Activated CD4-positive, alpha-beta memory T cell treated with anti-CD3 and anti-CD28 coated beads for 36 hours (primary cell): ENCODE measurements around the gene IQGAP2. TPM values are rescaled to one million over a fixed set of nuclear protein-coding genes. Genes with fewer than 3 reads are reported as not detected.

Experiments used
- CTCF ChIA-PET: fragments of 350-600 bp; sonication (Branson Sonifier 250); formaldehyde crosslinking; loops from one replicate; lab custom pipeline; 2021; ENCODE audit warnings: antibody characterized with exemption, inconsistent platforms; lab: Charles Lee
- POLR2A ChIA-PET: fragments of 350-600 bp; sonication (Branson Sonifier 250); formaldehyde crosslinking; loops from one replicate; lab custom pipeline; 2021; ENCODE audit warnings: antibody characterized with exemption; lab: Charles Lee
- DNase-seq: peaks from one replicate; pipeline ENCODE4 v3.0.0-alpha.2; 2020
- H3K27ac Mint-ChIP-seq: one replicate; pipeline ENCODE4 v1.8.0; 2021; ENCODE audit warnings: mixed read lengths
- H3K27me3 Mint-ChIP-seq: one replicate; pipeline ENCODE4 v1.8.0; 2021; ENCODE audit warnings: mixed read lengths
- H3K36me3 Mint-ChIP-seq: one replicate; pipeline ENCODE4 v1.8.0; 2021; ENCODE audit warnings: mixed read lengths
- H3K4me1 Mint-ChIP-seq: one replicate; pipeline ENCODE4 v1.8.0; 2021; ENCODE audit warnings: low read depth, mixed read lengths
- H3K4me3 Mint-ChIP-seq: one replicate; pipeline ENCODE4 v1.8.0; 2021; ENCODE audit warnings: mild to moderate bottlenecking, mixed read lengths
- H3K9me3 Mint-ChIP-seq: one replicate; pipeline ENCODE4 v1.8.0; 2021; ENCODE audit warnings: mixed read lengths
- intact Hi-C: fragments of 100-400 bp; cut with micrococcal nuclease; formaldehyde crosslinking; loops from one replicate; pipeline ENCODE4 v1.15.1; 2023
- total RNA-seq, 2 experiments: library from RNA; stranded (reverse); gene quantifications; one replicate each; pipeline ENCODE4 v1.2.3, GENCODE V29; 2021

Gene IQGAP2
- total RNA-seq, 2 experiments from 2014 or later = 92.7 to 93.0 TPM

DNA sequence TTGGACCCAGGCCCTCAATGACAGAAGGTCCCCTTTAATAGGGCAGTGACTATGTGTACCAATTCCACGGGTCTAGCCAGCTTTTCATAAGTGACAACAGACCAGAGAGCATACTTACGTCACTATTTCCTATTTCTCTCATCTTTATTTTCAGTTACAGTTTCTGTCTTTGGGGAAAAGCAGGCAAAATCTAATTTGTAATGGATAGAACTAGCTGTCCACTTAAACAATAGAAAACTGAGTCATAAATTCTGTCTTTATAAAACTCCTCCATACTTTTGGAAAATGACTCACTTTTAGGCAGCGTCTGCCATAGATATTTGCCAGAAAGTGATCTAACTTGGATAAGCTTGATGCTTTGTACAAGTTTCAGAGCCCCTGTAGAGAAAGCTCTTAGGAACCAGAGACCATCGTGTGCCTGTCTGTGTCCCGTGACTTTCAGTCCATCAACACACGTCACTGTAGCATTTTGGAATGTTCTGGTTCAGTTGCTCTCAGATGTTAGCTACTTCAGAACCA lies 118.2 kb downstream of the IQGAP2 start:
- DNase-seq = no peak
- Mint-ChIP-seq H3K36me3 (peaks cover 5% of the 10 kb centered on the region), H3K4me3 (peak overlapping the region; percentile 30), H3K4me1 (peaks cover 83% of the 10 kb centered on the region), H3K27me3 (no peaks in the 10 kb centered on the region), H3K27ac (peak overlapping the region; percentile 91), H3K9me3 (peaks cover 6% of the 10 kb centered on the region)
- CTCF ChIA-PET = interaction anchor here (0.5 to 2.7 kb wide), 8 partner anchors 10 to 117 kb away, joined by 3 to 19 read pairs (median 3); no protein-coding TSS in a partner anchor
- intact Hi-C loops = loop anchor here (1.0 to 5.0 kb wide), 7 partner anchors 8 to 1889 kb away; no protein-coding TSS in a partner anchor
- POLR2A ChIA-PET = interaction anchor here (0.6 to 3.3 kb wide), 7 partner anchors 9 to 119 kb away, joined by 3 to 19 read pairs (median 4); partner anchors contain the start of gene IQGAP2

DNA sequence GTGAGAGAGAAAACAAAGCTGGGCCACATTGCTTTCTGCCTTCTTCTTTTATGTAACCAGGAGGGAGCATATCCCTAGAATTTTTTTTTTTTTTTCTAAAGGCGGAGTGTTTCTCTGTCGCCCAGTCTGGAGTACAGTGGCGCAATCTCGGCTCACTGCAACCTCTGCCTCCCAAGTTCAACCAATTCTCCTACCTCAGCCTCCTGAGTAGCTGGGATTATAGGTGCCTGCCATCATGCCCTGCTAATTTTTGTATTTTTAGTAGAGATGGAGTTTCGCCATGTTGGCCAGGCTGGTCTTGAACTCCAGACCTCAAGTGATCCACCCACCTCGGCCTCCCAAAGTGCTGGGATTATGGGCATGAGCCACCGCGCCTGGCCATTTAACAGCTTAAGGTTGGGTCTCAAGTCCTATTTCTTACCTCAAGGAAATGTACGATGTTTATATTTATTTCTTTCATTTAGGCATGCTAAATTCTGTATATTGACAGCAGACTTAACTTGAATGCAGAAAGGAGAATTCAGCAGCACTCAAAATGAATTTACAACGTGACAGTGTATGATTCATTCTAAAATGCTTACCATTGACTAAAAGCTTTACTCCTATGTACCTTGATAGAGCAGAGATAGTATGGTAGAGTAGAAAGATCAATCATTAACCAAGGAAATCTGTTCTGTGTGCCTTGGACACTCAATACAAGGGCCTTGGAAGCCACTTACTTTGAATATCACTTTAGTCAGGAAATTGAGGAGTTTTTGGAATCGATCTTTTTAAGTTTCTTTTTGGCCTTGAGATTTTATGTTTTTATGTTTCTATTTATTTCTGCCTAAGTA lies 119.2 kb downstream of the IQGAP2 start:
- Mint-ChIP-seq H3K9me3 (peaks cover 6% of the 10 kb centered on the region), H3K27ac (peak overlapping the region; percentile 91), H3K4me3 (no peak overlapping the region), H3K27me3 (no peaks in the 10 kb centered on the region), H3K4me1 (peaks cover 83% of the 10 kb centered on the region), H3K36me3 (peaks cover 5% of the 10 kb centered on the region)
- intact Hi-C loops = loop anchor here (5.0 kb wide), 1 partner anchor 1890 kb away; no protein-coding TSS in a partner anchor
- POLR2A ChIA-PET = interaction anchor here (1.0 to 3.3 kb wide), 5 partner anchors 8 to 119 kb away, joined by 3 to 19 read pairs (median 4); partner anchors contain the start of gene IQGAP2
- DNase-seq = no peak
- CTCF ChIA-PET = interaction anchor here (0.5 to 2.7 kb wide), 7 partner anchors 19 to 118 kb away, joined by 3 to 19 read pairs (median 3); no protein-coding TSS in a partner anchor

- H3K36me3 Mint-ChIP-seq = no peaks in the 10 kb centered on the region
- peaks cover 93% of the 10 kb centered on the region for H3K4me1 Mint-ChIP-seq
- no peaks in the 10 kb centered on the region for H3K27me3 Mint-ChIP-seq
- H3K9me3 Mint-ChIP-seq = no peaks in the 10 kb centered on the region
- POLR2A ChIA-PET = no interaction called here
- intact Hi-C loops = loop anchor here (5.0 kb wide), 1 partner anchor 1892 kb away; no protein-coding TSS in a partner anchor
- CTCF ChIA-PET = interaction anchor here (0.8 to 0.9 kb wide), 3 partner anchors 18 to 20 kb away, joined by 3 to 6 read pairs (median 4); no protein-coding TSS in a partner anchor
- no peak for DNase-seq
- H3K27ac Mint-ChIP-seq = no peak overlapping the region
- H3K4me3 Mint-ChIP-seq = no peak overlapping the region
These were observed 121.2 kb downstream of the IQGAP2 start for GRCh38 chr5:76524101-76524835.

GRCh38 chr5:76524868-76525267 lies 121.8 kb downstream of the IQGAP2 start:
- ChIA-PET POLR2A (interaction anchor here (0.7 kb wide), 1 partner anchor 122 kb away, joined by 3 read pairs; the partner anchor contains the start of gene IQGAP2), CTCF (interaction anchor here (0.8 kb wide), 1 partner anchor 18 kb away, joined by 6 read pairs; no protein-coding TSS in a partner anchor)
- intact Hi-C loops = loop anchor here (5.0 kb wide), 1 partner anchor 1893 kb away; no protein-coding TSS in a partner anchor

DNA sequence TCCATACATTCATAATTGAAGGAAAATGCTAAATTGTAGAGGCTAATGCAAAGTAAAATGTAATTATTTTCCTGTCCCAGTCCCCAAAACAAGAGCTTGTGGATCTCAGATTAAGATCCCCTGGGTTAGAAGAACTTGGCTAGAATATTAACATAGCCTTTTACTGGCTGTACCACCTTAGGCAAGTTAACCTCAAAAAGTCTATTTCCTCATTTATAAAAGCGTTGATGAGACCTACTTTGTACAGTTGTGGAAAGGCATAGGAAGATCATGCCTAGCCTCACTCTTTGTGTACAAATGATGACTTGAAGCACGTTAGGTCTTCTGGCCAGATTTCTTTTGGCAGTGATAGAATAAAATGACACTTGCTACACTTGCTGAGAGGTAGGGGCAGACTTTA lies 122.9 kb downstream of the IQGAP2 start:
- POLR2A ChIA-PET = no interaction called here
- no peak overlapping the region for H3K27ac Mint-ChIP-seq
- CTCF ChIA-PET = no interaction called here

More at GRCh38 chr5:76524868-76525267, 121.8 kb downstream of the IQGAP2 start:
- H3K9me3 Mint-ChIP-seq = no peaks in the 10 kb centered on the region
- DNase-seq = no peak
- no peak overlapping the region for H3K4me3 Mint-ChIP-seq
- peaks cover 91% of the 10 kb centered on the region for H3K4me1 Mint-ChIP-seq
- H3K27me3 Mint-ChIP-seq = no peaks in the 10 kb centered on the region
- H3K27ac Mint-ChIP-seq = no peak overlapping the region
- no peaks in the 10 kb centered on the region for H3K36me3 Mint-ChIP-seq

DNA sequence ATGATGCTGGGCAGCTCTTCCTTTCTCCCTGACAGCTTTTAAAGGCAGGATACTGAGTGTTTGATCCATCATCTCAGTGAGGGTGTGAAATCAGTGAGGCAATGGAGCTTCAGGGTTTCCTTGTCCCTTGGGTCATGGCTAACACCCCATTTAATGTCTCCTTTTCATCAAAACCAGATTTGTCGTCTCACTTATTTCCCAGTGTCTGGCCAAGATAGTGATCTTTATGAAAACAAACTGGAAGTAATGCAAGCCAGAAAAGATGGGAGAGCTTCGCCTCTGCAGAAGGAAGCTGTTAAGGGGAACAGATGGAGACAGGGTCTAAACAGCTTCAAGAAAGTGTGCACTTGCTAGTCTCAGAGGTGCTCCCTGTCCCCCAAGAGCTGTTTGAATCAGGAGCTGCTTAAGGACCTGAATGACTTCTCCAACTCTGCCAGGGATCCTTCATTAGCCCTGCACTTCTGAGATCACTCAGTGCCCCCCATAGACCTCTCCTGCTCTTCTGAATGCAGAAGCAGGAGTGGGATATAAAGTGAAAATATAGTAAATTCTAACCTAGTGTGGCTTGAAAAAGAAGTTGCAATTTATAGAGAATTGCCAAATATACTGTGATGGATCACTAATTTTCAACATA lies 124.0 kb downstream of the IQGAP2 start:
- Mint-ChIP-seq H3K27me3 (no peaks in the 10 kb centered on the region), H3K9me3 (peaks cover 3% of the 10 kb centered on the region), H3K27ac (no peak overlapping the region), H3K4me3 (no peak overlapping the region), H3K4me1 (peaks cover 86% of the 10 kb centered on the region), H3K36me3 (no peaks in the 10 kb centered on the region)
- POLR2A ChIA-PET = no interaction called here
- intact Hi-C loops = no loop called here
- no peak for DNase-seq
- CTCF ChIA-PET = interaction anchor here (0.6 to 1.4 kb wide), 2 partner anchors 20 to 58 kb away, joined by 3 to 5 read pairs; no protein-coding TSS in a partner anchor

More for the DNA sequence above, 122.9 kb downstream of the IQGAP2 start:
- no peaks in the 10 kb centered on the region for H3K36me3 Mint-ChIP-seq
- H3K4me1 Mint-ChIP-seq = peaks cover 92% of the 10 kb centered on the region
- H3K4me3 Mint-ChIP-seq = no peak overlapping the region
- H3K27me3 Mint-ChIP-seq = no peaks in the 10 kb centered on the region
- DNase-seq = no peak
- intact Hi-C loops = no loop called here
- H3K9me3 Mint-ChIP-seq = no peaks in the 10 kb centered on the region

DNA sequence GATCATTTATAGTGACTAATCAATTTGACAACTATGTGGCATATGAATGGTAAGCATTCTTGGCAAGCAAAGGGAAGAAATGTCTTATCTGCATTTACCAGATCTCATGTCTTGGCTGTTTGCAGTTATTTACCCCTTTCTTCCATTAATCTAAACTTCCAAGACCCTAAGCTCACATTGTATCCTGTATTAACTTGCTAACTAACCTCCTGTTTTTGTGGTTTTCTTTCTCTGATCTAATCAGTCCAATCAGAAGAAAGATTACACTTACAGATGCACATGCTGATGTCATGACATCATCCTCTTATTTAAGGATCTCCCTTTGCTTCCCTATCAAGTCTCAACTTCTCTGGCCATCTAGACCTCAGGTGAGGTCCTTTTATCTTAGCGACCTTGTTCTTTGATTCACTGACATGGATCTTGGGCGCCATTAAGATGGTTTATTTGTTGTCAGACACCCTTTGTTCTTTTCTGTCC lies 124.6 kb downstream of the IQGAP2 start:
- Mint-ChIP-seq H3K27ac (peak overlapping the region; percentile 8), H3K4me1 (peaks cover 82% of the 10 kb centered on the region), H3K9me3 (peaks cover 3% of the 10 kb centered on the region), H3K36me3 (no peaks in the 10 kb centered on the region), H3K27me3 (no peaks in the 10 kb centered on the region), H3K4me3 (no peak overlapping the region)
- ChIA-PET CTCF (interaction anchor here (0.6 to 4.2 kb wide), 4 partner anchors 15 to 58 kb away, joined by 3 to 41 read pairs (median 6); no protein-coding TSS in a partner anchor), POLR2A (interaction anchor here (1.7 to 2.1 kb wide), 2 partner anchors 15 to 123 kb away, joined by 10 to 18 read pairs; no protein-coding TSS in a partner anchor)
- DNase-seq = no peak
- intact Hi-C loops = loop anchor here (2.0 kb wide), 1 partner anchor 55 kb away; no protein-coding TSS in a partner anchor

DNA sequence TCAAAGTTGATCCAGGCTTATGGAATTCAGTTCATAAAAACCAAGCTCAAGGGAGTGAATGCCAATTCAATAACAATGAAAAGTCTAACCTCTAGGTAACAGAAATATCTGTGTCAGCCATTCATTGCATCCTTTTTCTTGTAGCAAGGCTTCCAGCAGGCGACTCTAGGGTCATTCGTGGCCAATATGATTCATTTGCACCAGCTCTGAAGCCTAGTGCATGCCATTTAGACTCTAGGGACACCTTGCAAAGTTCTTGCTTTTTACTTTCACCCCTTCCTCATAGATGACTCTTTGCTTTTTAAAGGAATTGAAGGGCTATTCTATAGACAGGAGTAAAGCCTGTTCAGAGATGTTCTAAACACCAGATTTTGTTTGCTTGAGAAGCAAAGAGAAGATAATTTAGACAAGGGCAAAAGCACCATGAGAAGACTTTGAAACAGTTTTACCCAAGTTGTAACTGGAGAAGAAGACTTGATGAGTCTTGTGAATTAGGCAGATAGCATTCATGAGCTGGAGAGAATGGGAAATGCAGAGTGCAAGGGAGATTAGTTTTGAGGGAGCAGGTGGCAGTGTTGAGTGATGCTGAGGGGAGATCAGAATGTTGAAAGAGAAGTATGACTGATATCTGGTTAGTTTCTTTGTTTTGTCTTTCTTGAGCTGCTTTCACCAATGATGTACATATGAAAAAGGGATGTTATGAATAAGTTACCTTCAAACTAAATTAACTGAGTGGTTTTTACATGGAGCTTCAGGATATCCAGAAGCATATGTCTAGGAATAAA lies 125.7 kb downstream of the IQGAP2 start:
- intact Hi-C loops = loop anchor here (1.0 to 2.0 kb wide), 4 partner anchors 7 to 124 kb away; no protein-coding TSS in a partner anchor
- ChIA-PET POLR2A (interaction anchor here (1.1 to 2.1 kb wide), 5 partner anchors 14 to 126 kb away, joined by 6 to 18 read pairs (median 7); no protein-coding TSS in a partner anchor), CTCF (interaction anchor here (0.6 to 4.2 kb wide), 12 partner anchors 9 to 258 kb away, joined by 3 to 41 read pairs (median 4); no protein-coding TSS in a partner anchor)
- Mint-ChIP-seq H3K36me3 (peaks cover 4% of the 10 kb centered on the region), H3K4me3 (no peak overlapping the region), H3K9me3 (peaks cover 3% of the 10 kb centered on the region), H3K27me3 (no peaks in the 10 kb centered on the region), H3K27ac (peak overlapping the region; percentile 66), H3K4me1 (peaks cover 75% of the 10 kb centered on the region)
- DNase-seq = peak; percentile 48

DNA sequence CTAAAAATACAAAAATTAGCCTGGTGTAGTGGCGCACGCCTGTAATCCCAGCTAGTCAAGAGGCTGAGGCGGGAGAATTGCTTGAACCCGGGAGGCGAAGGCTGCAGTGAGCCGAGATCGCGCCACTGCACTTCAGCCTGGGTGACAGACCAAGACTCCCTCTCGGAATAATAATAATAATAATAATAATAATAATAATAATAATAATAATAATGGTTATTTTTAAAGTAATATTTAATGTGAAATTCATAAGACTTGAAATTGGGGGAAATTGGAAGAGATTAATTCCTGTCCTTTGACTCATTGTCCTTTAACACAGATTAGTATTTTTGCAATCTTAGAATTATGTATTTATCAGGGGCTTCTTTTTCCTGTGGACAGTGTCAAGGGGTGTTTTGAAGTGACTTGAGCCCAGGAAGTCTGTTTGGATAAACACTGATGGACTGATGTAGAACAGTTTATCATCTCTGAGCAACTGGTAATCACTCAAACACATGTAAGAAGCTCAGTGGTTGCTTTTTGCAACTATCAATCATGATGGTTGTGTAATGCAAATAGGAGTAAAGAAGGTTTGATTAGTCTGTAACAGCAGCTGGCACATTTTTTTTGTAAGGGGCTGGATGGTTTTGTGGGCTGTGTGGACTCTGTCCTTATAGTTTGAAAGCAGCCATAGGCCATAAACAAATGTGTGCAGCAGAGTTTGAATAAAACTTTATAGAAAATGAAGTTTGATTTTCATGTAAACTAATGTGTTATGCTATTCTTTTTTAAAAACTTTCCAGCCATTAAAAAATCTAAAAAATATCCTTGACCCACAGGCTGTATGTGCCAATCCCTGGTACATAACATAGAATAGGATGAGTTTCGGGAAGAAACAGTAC lies 126.6 kb downstream of the IQGAP2 start:
- POLR2A ChIA-PET = interaction anchor here (1.0 to 2.1 kb wide), 6 partner anchors 8 to 127 kb away, joined by 4 to 18 read pairs (median 6); no protein-coding TSS in a partner anchor
- intact Hi-C loops = loop anchor here (1.0 to 2.0 kb wide), 4 partner anchors 8 to 125 kb away; no protein-coding TSS in a partner anchor
- Mint-ChIP-seq H3K27me3 (no peaks in the 10 kb centered on the region), H3K4me3 (no peak overlapping the region), H3K36me3 (peaks cover 4% of the 10 kb centered on the region), H3K9me3 (peaks cover 3% of the 10 kb centered on the region), H3K27ac (no peak overlapping the region), H3K4me1 (peaks cover 74% of the 10 kb centered on the region)
- DNase-seq = no peak
- CTCF ChIA-PET = interaction anchor here (0.6 to 4.2 kb wide), 12 partner anchors 10 to 259 kb away, joined by 3 to 41 read pairs (median 4); no protein-coding TSS in a partner anchor
